Testis (tissue), 2 donors: ENCODE data around the gene SNED1.

ENCODE experiments used
- CTCF ChIP-seq, 3 experiments: fragments of 450-650 bp in 2 of 3; fragments of 200-600 bp in 1 of 3; sonication (generic) in 1 of 3; IDR thresholded peaks; one replicate each; pipeline ENCODE4 v1.5.1; 2016 to 2019; ENCODE audit warnings: antibody characterized with exemption in 3 of 3, mild to moderate bottlenecking in 2 of 3, moderate library complexity in 1 of 3
- POLR2A ChIP-seq: fragments of 450-650 bp; IDR thresholded peaks from one replicate; pipeline ENCODE4 v1.6.1; 2017; ENCODE audit warnings: antibody characterized with exemption, mild to moderate bottlenecking, moderate library complexity

GRCh38 chr2:241063587-241063986, 65.2 kb downstream of the SNED1 start:
- TF ChIP-seq CTCF (IDR thresholded peaks at IDR 0.05) (no peak), POLR2A (no peak)
